Hematopoietic multipotent progenitor cell treated with erythropoietin and hydrocortisone succinate and interleukin-3 and kit ligand, for 4 days (in vitro differentiated cells): Measurements from ENCODE around the gene VPS18.
"Not testable (repeated sequence)": the region's sequence is repeated elsewhere in the genome, so short reads cannot be mapped to it uniquely, and the experiment has no call there.

Experiments used
- DNase-seq: peaks from one replicate; pipeline ENCODE4 v3.0.0-alpha.2; 2015

The VPS18 gene, protein sequence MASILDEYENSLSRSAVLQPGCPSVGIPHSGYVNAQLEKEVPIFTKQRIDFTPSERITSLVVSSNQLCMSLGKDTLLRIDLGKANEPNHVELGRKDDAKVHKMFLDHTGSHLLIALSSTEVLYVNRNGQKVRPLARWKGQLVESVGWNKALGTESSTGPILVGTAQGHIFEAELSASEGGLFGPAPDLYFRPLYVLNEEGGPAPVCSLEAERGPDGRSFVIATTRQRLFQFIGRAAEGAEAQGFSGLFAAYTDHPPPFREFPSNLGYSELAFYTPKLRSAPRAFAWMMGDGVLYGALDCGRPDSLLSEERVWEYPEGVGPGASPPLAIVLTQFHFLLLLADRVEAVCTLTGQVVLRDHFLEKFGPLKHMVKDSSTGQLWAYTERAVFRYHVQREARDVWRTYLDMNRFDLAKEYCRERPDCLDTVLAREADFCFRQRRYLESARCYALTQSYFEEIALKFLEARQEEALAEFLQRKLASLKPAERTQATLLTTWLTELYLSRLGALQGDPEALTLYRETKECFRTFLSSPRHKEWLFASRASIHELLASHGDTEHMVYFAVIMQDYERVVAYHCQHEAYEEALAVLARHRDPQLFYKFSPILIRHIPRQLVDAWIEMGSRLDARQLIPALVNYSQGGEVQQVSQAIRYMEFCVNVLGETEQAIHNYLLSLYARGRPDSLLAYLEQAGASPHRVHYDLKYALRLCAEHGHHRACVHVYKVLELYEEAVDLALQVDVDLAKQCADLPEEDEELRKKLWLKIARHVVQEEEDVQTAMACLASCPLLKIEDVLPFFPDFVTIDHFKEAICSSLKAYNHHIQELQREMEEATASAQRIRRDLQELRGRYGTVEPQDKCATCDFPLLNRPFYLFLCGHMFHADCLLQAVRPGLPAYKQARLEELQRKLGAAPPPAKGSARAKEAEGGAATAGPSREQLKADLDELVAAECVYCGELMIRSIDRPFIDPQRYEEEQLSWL

DNA sequence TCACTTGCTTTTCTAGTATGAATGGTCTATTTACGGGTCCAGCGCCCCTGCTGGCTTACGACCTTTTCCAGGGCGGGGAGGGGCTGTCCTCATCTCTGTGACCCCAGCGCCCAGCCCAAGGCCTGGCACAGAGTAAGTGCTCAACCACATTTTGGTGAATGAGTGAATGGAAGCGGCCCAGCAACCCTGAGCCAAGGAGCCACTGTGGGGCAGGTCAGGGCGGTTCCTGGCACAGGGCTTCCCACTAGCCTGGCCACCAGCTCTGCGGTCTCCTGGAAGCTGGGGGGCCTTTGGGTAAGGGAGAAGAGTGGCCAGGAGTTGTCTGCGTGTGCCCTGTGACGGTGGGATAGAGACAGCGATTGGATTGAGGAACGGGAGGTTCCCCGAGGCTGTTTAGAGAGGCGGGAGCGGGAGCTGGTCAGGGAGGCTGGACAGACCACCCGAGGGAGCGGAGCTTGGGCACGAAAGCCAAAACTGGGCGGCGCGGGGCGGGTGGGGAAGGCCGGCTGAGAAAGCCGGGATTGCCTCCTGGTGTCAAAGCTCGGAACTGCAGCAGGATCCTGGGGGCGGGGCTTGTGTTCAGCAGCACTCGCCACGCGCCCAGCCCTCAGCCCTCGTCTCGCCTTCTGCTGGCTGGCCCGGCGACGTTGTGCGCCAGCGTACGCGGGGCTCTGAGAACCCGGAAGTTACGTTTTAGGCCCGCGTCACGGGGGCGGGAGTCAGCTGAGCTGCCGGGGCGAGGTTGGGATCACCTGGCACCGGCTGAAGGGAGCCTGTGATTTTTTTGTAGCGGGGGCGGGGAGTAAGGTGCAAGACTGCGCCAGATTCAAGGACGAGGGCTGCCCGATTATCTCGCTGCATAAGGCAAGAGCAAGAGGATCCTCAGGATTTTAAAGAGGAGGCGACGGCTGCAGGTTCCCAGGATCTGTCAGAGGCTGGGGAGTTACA is at the start of gene VPS18:
Gene VPS18 (plus strand): TSS at position 718 of the 948 bp plus-strand sequence. CDS start 319 bp downstream, outside the sequence.
- DNase-seq, result peak; percentile 99

DNA sequence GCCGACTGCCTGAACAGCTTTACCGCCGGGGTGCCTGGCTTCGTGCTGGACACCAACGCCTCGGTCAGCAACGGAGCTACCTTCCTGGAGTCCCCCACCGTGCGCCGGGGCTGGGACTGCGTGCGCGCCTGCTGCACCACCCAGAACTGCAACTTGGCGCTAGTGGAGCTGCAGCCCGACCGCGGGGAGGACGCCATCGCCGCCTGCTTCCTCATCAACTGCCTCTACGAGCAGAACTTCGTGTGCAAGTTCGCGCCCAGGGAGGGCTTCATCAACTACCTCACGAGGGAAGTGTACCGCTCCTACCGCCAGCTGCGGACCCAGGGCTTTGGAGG is 49.6 kb upstream of the VPS18 start:
- peak; percentile 71 for DNase-seq

DNA sequence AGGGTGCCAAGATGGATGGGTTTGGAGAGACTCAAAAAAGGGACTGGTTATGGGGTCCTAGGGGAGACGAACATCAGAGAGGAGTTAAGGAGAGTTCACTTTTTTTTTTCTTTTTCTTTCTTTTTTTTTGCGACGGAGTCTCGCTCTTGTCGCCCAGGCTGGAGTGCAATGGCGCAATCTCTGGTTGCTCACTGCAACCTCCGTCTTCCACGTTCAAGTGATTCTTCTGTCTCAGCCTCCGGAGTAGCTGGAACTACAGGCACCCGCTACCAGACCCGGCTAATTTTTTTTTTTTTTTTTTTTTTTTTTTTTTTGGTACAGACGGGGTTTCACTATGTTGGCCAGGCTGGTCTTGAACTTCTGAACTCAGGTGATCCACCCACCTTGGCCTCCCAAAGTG is 49.2 kb upstream of the VPS18 start:
- DNase-seq, result no peak

DNA sequence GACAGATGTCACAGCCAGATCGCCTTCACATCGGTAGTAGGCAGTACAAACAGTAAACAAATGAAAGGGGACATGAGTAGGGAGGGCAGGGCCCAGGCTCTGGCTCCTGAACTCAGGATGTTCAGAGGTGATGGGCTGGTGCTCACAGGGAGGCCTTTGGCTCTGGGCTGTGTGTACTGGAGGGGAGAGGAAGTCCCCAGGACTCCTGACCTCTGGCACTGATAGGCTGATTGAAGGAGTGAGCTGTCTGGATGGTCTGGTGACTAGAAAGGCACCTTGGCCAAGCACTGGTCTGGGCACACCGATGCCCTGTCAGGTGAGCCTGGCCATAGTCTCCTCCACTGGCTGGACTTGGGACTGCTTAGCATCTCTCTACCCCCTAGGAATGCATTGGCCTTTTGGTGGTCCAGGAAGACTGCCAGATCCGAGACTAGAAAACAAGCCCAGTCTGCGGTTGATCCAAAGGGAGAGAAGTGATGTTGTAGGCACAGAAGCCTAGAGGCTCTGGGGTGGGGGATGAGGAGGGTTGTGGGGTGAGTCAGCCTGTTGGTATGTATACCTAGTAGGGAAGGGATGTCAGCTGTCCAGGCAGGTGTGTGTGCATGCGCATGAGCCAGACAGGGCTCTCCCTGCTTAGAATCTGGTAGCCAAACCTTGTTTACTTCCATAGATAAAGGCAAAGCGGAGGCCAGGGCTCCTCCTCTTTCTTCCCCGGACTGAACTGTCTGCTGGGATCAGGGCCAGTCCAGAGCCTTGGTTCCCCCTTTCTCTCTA is 48.6 kb upstream of the VPS18 start:
- no peak for DNase-seq

DNA sequence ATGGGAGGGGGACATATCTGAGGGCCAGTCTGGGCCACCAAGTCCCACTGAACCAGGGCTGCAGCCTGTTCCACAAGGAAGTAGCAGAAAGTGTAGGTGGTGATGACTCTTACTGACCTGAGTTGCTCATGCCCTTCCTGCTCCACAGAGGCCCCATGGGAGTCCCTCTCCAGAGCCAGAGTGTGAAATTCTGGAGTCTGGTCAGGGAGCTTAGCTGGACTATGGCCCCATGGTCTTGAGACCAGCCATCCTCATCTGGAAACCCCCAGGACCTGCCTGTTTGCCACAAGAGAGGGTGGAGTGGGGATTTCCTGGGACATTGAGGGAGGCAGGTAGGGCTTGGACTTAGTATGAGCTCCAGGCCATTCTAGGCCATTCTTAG is 47.4 kb upstream of the VPS18 start:
- DNase-seq, result no peak

DNA sequence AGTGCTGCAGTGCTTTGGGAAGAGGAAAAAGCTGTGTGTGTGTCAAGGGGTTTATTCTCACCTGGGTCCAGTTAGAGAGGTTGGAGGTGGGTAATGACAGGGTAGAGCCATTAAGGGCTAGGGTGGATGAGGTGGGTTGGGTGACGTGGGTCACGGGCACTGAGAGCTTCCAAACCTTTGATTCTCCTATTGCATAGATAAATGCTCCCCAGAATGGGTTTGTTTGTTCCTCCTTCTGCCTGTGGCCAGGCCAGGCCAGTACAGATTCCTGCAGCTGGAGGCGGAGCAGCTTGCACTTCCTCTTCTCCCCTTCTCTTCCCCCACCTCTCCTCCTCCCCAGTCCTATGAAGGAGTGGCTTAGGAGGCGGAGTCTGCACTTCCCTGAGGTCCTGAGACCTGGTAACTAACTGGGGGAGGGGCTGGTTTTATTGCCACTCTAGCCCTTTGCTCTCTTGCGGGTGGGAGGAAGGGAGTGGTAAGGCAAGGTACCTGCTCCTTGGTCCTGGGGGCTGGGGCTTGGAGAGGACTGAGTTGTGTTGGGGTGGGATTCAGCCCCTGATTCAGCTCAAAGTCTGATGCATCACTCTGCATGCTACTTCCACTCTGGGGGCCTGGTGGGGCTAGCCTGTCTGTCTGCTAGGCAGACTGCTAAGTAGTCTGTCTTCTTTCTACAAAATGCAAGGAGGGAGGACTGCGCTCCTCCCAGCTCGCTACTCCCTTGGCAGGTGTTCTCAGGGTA is 46.9 kb upstream of the VPS18 start:
- peak; percentile 96 for DNase-seq

DNA sequence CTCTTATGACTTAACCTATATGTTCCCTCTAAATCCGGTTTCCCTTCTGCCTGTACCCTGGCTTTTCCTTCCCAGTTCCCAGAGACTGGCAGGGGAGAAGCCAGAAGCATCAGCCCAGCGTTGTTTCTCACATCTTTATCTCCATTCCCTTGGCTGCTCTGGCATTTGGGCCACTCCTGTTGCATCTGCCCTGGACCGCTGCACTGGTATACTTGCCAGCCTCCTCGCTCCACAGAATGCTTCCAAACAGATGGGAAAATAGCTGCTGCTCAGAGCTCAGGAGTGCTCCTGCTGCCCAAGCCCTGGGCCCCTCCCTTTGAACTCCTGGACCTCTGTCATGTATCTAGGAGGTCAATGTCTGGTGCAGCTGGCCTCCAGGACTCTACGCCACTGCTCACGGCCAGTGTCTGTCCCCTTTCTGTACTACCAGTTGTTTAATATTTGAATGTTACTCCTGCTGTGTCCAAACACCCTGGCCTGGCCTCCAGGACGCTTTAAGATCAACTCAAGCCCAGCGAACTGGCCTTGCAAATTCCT is 43.6 kb upstream of the VPS18 start:
- DNase-seq, result no peak

DNA sequence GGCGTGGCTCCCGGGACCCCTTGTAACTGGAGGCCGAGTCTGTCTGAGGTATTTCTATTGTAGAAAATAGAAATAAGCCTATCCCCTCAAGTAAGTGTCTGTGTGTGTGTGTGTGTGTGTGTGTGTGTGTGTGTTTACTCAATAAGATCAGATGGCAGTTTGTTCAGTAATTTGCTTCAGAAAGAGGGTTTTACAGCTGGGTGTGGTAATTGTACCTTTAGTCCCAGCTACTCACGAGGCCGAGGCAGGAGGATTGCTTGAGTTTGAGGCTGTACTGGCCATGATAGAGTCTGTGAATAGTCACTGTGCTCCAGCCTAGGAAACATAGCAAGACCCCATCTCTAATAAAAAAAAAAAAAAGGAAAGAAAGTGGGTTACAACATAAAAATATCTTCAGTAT is 41.7 kb upstream of the VPS18 start:
- no peak for DNase-seq

DNA sequence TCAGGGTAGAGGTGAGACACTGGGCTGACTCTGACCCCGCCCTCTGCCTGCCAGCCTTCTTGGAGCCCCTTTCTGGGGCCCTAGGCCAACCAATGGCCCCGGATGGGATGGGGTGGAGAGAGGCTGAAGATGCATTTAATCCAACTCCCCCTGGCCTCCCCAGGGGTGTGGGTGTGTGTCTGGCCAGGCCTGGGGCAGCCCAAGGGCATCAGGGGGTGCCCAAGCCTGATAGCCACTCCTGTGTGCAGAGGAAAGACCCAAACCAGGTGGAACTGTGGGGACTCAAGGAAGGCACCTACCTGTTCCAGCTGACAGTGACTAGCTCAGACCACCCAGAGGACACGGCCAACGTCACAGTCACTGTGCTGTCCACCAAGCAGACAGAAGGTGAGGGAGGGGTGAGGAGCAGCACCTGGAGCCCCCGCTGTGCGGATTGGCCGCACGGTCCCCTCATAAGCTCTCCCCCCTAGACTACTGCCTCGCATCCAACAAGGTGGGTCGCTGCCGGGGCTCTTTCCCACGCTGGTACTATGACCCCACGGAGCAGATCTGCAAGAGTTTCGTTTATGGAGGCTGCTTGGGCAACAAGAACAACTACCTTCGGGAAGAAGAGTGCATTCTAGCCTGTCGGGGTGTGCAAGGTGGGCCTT is 40.9 kb upstream of the VPS18 start:
- no peak for DNase-seq

DNA sequence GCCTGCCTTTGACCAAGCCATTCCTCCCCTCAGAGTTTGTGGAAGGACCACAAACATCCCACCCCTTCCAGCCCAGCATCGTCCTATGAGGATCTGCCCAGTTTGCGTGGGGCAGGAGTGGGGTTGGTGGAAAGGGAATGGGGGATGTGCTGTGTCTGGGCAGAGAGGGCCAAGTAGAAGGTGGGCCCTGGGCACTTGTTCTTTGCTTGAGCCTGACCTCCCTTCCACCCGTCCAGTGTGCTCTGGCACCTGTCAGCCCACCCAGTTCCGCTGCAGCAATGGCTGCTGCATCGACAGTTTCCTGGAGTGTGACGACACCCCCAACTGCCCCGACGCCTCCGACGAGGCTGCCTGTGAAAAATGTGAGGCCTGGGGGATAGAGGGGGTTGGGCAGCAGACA is 40.1 kb upstream of the VPS18 start:
- no peak for DNase-seq

DNA sequence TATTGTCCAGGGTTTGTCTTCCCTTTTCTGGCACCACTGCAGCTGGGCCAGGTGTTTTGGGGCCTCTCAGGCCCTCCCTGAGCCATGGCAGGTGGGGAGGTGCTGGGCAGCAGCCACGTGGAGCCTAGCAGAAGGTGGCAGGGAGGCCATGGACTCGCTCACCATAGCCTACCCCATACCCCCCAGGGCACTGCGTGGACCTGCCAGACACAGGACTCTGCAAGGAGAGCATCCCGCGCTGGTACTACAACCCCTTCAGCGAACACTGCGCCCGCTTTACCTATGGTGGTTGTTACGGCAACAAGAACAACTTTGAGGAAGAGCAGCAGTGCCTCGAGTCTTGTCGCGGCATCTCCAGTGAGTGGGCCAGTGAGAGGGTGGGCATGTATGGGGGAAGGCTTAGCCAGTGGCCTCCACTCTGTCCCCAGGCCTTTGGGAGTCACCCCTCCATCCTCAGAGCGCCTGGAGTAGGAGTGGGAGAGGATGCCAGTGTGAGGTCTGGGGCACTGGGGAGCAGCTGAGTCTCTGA is 38.5 kb upstream of the VPS18 start:
- no peak for DNase-seq

DNA sequence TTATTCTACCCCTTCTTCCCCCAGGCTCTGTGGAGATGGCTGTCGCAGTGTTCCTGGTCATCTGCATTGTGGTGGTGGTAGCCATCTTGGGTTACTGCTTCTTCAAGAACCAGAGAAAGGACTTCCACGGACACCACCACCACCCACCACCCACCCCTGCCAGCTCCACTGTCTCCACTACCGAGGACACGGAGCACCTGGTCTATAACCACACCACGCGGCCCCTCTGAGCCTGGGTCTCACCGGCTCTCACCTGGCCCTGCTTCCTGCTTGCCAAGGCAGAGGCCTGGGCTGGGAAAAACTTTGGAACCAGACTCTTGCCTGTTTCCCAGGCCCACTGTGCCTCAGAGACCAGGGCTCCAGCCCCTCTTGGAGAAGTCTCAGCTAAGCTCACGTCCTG is 37.5 kb upstream of the VPS18 start:
- no peak for DNase-seq

DNA sequence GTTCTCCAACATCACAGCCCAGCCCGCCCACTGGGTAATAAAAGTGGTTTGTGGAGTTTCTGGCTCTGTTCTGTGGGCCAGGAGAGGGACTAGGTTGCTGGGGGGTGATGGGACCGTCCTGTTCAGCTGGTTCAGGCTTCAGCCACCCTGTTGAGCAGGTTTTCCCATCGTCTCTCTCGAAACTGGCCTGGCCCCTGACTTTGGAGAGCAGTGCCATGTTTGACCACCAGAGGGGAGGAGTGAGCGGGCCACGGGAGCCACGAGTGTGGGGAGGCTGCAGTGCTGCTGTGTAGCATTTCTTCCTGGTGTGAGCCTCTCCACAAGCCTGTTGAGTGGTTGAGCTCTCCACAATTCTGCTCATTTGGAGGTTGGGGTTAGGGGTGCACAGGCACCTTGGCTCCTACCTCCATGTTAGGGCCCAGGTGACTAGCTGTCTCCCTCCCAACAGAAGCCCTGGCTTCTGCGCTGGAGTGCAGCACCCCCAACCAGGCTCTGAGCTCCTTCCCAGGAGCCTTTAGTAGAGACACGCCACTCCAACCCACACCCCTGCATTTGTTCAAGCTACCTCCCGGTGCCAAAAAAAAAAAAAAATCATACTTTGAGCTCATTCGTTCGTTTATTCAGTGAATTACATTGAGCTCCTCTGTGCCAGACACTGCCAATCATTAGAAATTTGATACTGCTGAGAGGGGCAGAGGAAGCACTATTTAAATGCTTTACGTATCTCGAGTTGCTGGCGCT is 36.5 kb upstream of the VPS18 start:
- DNase-seq, result peak; percentile 87

DNA sequence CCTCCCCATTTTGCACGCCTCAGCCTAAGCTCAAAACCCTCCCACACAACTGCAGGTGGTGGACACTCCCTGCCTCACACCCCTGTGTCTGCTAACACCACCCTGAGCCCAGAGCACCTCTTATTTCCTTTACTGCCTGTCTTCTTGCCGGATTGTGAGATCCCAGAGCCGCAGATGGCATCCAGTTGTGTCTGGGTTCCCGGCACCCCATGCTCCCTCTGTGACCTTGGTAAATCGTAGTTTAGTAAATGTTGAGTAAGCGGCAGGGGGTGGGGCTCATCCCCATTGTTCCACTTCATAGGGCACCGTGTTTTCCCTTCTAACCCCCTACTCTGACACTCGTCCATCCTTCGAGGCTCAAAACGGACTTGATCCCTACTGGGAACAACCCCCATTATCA is 35.5 kb upstream of the VPS18 start:
- no peak for DNase-seq

DNA sequence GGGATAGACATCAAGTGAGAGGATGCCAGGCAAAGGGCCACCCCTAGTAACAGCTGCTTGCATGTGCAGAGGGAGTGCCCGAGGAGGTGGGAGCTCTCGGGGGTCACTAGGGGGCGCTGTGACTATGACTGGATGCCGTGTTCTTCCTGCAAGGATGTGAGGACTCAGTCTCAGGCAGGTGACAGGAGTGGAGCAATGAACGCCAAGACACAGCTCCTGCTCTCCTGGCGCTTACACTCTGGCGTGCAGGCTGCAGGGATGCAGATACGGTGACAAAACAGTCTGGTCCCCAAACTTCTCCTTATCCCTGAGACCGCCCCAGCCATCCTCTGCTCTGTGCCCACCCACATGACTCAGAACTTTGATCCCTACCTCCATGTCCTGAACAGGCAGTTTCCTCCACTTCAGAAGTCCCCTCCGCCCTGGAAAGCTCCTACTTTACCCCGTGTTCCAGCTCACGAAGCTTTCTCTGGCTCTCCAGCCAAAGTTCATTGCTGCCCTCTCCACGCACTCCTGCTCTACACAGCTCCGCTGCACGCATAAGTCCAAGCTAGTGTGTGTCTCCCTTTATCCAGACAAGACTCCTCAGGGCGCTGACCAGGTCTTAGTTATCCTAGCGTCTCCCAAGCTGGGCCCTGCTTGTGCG is 34.9 kb upstream of the VPS18 start:
- peak; percentile 92 for DNase-seq

DNA sequence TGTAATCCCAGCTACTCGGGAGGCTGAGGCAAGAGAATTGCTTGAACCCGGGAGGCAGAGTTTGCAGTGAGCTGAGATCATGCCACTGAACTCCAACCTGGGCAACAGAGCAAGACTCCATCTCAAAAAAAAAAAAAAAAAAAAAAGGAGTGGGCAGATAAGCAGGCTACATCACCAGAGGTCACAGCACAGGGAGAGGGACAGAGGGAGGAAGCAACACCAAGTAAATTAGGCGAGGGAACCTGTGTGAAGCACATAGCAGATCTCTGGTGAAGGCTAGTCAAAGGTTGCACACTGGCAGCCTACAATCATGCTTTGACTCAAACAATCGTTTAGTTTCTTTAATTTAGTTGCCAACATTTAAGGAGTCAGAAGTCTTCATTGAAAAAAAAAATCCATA is 33.1 kb upstream of the VPS18 start:
- DNase-seq, result not testable (repeated sequence)

DNA sequence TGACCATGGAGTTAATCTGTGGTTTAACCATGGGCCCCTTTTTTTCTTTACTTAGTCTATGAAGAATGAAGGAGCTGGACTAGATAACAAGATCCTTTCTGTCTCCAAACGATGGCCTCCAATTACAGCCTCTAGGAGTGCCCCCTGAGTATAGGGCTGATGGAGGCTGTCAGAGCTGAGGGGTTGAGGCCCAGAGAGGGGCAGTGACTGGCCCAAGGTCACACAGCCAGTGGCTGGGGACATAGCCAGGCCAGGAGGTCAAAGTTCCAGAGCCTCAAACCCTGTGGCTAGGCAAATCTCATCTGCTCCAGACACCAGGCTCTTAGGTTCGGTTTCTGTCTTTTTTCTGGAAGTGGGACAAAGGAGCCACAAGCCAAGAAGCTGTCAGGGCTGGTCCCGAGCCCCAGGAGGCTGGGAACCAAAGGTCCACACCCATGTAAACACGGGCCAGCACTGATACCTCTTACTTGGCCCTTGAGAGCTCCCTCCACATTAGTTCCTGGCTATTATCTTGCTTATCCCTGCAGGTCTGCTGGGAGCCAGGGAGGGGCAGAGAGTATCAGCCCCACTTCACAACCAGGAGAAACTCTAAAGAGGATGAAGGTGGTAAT is 30.5 kb upstream of the VPS18 start:
- DNase-seq, result no peak

DNA sequence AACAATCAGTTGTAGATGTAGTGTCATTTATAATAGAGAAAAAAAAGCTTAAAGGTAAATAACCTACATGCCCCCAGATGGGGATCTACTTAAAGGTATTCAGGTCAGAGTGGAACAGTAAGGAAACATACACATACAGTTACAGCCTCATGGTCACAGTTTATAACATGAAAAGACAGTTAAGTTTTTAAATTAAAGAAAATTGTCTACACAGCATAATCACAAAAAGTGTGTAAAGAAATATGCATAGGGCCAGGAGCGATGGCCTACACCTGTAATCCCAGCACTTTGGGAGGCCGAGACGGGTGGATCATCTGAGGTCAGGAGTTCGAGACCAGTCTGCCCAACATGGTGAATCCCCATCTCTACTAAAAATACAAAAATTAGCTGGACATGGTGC is 27.1 kb upstream of the VPS18 start:
- DNase-seq, result no peak

DNA sequence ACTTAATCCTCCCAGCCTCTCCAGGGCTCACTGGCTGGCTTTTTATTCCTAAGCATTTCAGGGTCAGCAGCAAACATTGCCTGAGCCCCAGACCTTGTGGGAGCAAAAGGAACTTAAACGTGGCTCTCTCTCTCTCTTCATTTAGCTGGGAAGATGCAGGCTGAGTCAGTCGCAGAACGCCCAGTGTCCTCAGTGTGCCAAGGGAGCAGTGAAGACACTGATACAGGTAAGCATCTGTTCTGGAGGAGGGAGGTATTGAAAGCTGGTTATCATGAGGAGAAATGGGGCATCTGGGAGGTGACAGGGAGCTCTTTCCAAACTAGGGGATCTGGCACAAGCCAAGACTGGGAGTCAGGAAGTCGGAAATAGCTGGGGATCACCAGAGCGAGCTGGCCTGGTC is 24.6 kb upstream of the VPS18 start:
- DNase-seq, result no peak
